Breast epithelium (tissue), 4 donors: ENCODE measurements around the gene S100A9. TPM values are rescaled to one million over a fixed set of nuclear protein-coding genes. Genes with fewer than 3 reads are reported as not detected.

Experiments
- DNase-seq, 2 donors: peaks; one replicate each; pipeline ENCODE4 v3.0.0-alpha.2; 2019; ENCODE audit warnings: low spot score in 2 of 2
- H3K27ac ChIP-seq, 2 donors: fragments of 200-600 bp; sonication (generic) in 1 of 2; one replicate each; pipeline ENCODE4 v1.5.1; 2016 to 2019; ENCODE audit warnings: mild to moderate bottlenecking in 1 of 2
- H3K27me3 ChIP-seq, 2 donors: fragments of 200-600 bp; sonication (generic) in 1 of 2; one replicate each; pipeline versions ENCODE4 v1.5.1 to v1.6.0; 2017 to 2019; ENCODE audit warnings: control low read depth in 1 of 2, mild to moderate bottlenecking in 1 of 2
- H3K36me3 ChIP-seq: fragments of 200-600 bp; one replicate; pipeline ENCODE4 v1.5.1; 2019
- H3K4me1 ChIP-seq, 2 donors: fragments of 200-600 bp; sonication (generic); one replicate each; pipeline ENCODE4 v1.5.1; 2016 to 2019; ENCODE audit warnings: control low read depth in 1 of 2
- H3K4me3 ChIP-seq, 3 donors: fragments of 200-600 bp; sonication (generic); 1 replicate in 2 of 3; 2 replicates in 1 of 3; pipeline ENCODE4 v1.5.1; 2016 to 2019; ENCODE audit warnings: mild to moderate bottlenecking in 3 of 3, moderate library complexity in 2 of 3
- H3K9me3 ChIP-seq, 2 donors: fragments of 200-600 bp; sonication (generic) in 1 of 2; one replicate each; pipeline ENCODE4 v1.5.1; 2016 to 2019; ENCODE audit warnings: control low read depth in 1 of 2
- POLR2A ChIP-seq: fragments of 450-650 bp; IDR thresholded peaks from one replicate; pipeline ENCODE4 v1.6.1; 2016; ENCODE audit warnings: antibody characterized with exemption, mild to moderate bottlenecking, moderate library complexity
- POLR2AphosphoS5 ChIP-seq, 3 donors: sonication (generic); formaldehyde crosslinking; IDR thresholded peaks; one replicate each; pipeline ENCODE4 v1.6.1; 2017; ENCODE audit warnings: antibody characterized with exemption in 3 of 3
- intact Hi-C: fragments of 100-400 bp; cut with DNase I; formaldehyde crosslinking; loops from one replicate; pipeline ENCODE4 v1.15.1; 2023; ENCODE audit warnings: low total_unique reads
- total RNA-seq, 3 donors: library from RNA; depleted of rRNA; stranded (reverse); fragments of >200 nt; gene quantifications; one replicate each; pipeline ENCODE4 v1.1.0, GENCODE V29; 2016
- TF ChIP-seq, protein P1 (sequence below), 3 donors: fragments of 450-650 bp; IDR thresholded peaks; one replicate each; pipeline ENCODE4 v1.5.1; 2016 to 2017; ENCODE audit warnings: antibody characterized with exemption in 3 of 3, mild to moderate bottlenecking in 3 of 3, moderate library complexity in 3 of 3

Gene S100A9
- total RNA-seq, 3 donors from 2014 or later: 90.3 to 329 (median 208) TPM

DNA sequence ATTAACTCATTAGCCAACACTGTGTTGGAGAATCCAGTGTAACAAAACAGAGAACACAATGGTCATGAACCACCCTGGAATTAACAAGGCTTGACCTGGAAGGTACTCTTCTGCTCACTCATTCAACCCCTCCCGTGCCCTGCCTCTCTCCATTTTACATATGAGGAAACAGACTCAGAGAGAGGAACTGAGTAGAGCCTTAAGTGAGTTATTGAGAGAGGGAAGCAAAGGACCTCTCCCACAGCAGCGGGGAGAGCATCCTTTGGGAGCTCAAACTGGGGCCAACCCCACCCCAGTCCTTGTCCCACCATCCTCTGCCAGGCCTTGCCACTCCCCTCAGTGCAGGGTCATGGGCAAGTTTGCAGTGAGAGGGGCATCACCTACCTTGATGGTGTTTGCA is 16.4 kb downstream of the S100A9 start:
- H3K4me1 ChIP-seq: no peaks in the 10 kb centered on the region
- no peak overlapping the region for H3K4me3 ChIP-seq
- no peak for DNase-seq
- H3K27me3 ChIP-seq: no peaks in the 10 kb centered on the region
- no peaks in the 10 kb centered on the region for H3K9me3 ChIP-seq
- no peak overlapping the region for H3K27ac ChIP-seq
- intact Hi-C loops: no loop called here
- H3K36me3 ChIP-seq: no peaks in the 10 kb centered on the region
- no peak for TF ChIP-seq POLR2A
- no peak for TF ChIP-seq POLR2AphosphoS5 (IDR thresholded peaks at IDR 0.05)
- TF ChIP-seq, protein P1, sequence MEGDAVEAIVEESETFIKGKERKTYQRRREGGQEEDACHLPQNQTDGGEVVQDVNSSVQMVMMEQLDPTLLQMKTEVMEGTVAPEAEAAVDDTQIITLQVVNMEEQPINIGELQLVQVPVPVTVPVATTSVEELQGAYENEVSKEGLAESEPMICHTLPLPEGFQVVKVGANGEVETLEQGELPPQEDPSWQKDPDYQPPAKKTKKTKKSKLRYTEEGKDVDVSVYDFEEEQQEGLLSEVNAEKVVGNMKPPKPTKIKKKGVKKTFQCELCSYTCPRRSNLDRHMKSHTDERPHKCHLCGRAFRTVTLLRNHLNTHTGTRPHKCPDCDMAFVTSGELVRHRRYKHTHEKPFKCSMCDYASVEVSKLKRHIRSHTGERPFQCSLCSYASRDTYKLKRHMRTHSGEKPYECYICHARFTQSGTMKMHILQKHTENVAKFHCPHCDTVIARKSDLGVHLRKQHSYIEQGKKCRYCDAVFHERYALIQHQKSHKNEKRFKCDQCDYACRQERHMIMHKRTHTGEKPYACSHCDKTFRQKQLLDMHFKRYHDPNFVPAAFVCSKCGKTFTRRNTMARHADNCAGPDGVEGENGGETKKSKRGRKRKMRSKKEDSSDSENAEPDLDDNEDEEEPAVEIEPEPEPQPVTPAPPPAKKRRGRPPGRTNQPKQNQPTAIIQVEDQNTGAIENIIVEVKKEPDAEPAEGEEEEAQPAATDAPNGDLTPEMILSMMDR (IDR thresholded peaks at IDR 0.05): no peak

DNA sequence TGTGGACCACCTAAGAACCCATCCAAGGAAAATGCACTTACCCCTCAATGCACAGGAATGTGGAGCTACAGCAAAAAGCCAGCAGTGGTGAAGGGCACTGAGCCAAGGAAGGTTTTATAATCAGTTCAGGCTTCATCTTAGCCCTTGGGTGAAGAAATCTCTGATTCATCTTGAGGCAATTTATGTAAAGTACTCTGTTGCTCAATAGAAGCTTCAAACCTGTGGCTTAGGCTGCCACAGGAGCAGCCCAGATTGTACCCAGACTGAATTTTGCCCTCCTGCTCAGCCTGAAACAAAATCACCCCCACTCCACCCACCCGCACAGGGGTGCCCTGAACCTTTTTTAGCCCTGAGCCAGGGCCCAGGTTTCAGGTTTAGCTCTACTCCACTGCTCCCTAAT is 17.9 kb downstream of the S100A9 start, which contains the start of gene S100A12:
Gene S100A12 (minus strand): TSS at position 111 of the 400 bp plus-strand sequence. CDS start 1,029 bp downstream, outside the sequence.
- no peak for DNase-seq
- H3K36me3 ChIP-seq: no peaks in the 10 kb centered on the region
- H3K4me3 ChIP-seq: no peak within 1 kb of the TSS
- no peaks in the 10 kb centered on the region for H3K27me3 ChIP-seq
- no peak within 1 kb of the TSS for H3K27ac ChIP-seq
- H3K4me1 ChIP-seq: no peaks in the 10 kb centered on the region
- TF ChIP-seq, protein P1 (IDR thresholded peaks at IDR 0.05): no peak
- TF ChIP-seq POLR2AphosphoS5 (IDR thresholded peaks at IDR 0.05): no peak
- no peak for TF ChIP-seq POLR2A
- intact Hi-C loops: no loop called here
- peaks cover 0 to 2% of the 10 kb centered on the region in 2 donors for H3K9me3 ChIP-seq

DNA sequence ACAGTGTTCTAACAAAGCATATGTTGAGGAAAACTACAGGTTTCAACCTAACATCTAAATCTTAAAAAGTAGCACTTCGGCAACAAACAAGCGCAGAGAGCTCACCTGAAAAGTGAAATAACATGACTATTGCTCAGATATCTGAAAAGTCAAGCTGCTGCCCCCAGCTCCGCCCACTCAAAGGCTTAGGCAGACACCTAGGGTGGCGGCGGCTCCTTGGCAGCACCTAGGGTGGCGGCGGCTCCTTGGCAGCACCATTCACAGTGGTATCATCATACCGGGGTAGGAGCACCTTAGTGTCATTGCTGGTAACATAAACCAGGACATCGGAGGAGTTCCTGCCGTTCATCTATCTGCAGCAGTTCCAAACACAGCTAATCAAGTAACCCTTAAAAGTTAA is 21.9 kb downstream of the S100A9 start:
- Histone ChIP-seq H3K9me3 (peaks cover 6 to 20% of the 10 kb centered on the region in 2 donors), H3K27ac (no peak overlapping the region), H3K4me1 (no peaks in the 10 kb centered on the region), H3K27me3 (no peaks in the 10 kb centered on the region), H3K36me3 (no peaks in the 10 kb centered on the region), H3K4me3 (no peak overlapping the region)
- no peak for TF ChIP-seq POLR2AphosphoS5 (IDR thresholded peaks at IDR 0.05)
- TF ChIP-seq, protein P1 (IDR thresholded peaks at IDR 0.05): no peak
- intact Hi-C loops: no loop called here
- no peak for DNase-seq

DNA sequence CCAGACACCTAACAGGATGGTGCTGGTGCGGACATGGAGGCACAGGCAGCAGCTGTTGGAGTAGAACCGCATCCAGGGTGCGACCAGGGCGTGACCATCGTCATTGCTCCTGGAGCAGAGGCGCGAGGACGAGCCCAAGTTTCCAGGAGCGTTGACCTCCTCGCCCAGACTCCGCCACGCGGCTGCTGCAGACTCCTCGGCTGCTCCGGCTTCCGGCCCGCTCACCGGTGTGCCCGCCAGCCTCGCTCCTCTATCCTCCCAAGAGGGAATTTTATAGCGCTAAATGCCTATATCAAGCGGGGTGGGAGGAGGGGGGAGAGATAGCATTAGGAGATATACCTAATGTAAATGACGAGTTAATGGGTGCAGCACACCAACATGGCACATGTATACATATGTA is 23.1 kb downstream of the S100A9 start:
- H3K36me3 ChIP-seq: no peaks in the 10 kb centered on the region
- no peaks in the 10 kb centered on the region for H3K27me3 ChIP-seq
- intact Hi-C loops: no loop called here
- no peak overlapping the region for H3K27ac ChIP-seq
- TF ChIP-seq, protein P1 (IDR thresholded peaks at IDR 0.05): no peak
- no peak for TF ChIP-seq POLR2A
- TF ChIP-seq POLR2AphosphoS5 (IDR thresholded peaks at IDR 0.05): no peak
- H3K4me3 ChIP-seq: no peak overlapping the region
- peaks cover 6 to 20% of the 10 kb centered on the region in 2 donors for H3K9me3 ChIP-seq
- no peak for DNase-seq
- H3K4me1 ChIP-seq: no peaks in the 10 kb centered on the region

DNA sequence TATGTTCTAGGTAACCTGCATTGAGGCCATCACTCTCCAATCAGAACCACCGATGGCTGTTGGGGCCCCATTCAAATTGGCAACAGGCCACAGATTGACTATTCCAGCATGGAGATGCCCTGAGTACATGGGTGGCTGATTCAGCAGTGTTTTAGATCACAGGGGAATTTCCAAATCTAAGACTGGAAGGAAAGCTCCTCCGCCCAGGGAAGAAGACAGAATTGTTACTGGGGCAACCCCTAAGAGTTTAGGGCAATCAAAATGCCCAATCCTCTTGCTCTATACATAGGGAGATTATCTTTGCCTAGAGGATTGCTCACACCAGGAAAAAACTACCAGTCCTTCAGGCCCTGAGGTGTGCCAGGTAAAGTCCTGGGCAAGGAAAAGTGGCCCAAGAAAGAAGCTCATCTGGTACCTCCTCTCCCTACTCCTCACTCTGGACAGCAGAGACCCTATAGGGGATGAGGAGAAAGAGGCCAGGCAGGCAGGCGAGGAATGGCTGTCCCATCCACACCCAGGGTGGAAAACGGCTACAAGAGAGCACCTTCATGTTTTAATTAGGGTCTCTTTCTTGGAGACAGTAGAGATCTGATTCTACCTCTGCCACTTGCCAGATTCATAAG is 27.4 kb downstream of the S100A9 start:
- Histone ChIP-seq H3K4me1 (no peaks in the 10 kb centered on the region), H3K36me3 (no peaks in the 10 kb centered on the region), H3K27me3 (no peaks in the 10 kb centered on the region), H3K27ac (no peak overlapping the region), H3K9me3 (peaks cover 6 to 20% of the 10 kb centered on the region in 2 donors), H3K4me3 (no peak overlapping the region)
- no peak for DNase-seq
- TF ChIP-seq POLR2AphosphoS5 (IDR thresholded peaks at IDR 0.05) (no peak), POLR2A (no peak)
- TF ChIP-seq, protein P1 (IDR thresholded peaks at IDR 0.05): no peak
- intact Hi-C loops: no loop called here
